NCI-H1694 (cell line): ENCODE measurements around the gene SLC48A1.

ENCODE experiments used
- DNase-seq: peaks from one replicate; lab custom pipeline; 2025; lab: John Stamatoyannopoulos, UW

SLC48A1 gene

DNA sequence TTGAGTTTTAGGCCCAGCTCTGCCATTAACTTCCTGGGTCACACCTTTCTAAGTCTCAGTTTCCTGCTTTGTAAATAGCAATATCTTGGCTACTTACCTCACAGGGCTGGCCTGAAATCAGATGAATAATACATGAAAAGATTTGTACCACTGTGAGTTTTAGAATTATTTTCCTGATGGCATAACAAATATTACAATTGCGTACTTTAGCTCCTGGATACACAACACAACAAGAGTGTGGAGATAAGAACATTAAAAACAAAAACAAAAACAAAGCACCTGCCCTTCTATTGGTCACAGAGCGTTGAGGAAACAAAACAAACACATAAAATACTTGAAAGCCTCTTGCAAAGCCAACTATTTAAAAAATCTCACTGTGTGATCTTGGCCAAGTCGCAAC is 51.6 kb downstream of the SLC48A1 start:
- no peak for DNase-seq

DNA sequence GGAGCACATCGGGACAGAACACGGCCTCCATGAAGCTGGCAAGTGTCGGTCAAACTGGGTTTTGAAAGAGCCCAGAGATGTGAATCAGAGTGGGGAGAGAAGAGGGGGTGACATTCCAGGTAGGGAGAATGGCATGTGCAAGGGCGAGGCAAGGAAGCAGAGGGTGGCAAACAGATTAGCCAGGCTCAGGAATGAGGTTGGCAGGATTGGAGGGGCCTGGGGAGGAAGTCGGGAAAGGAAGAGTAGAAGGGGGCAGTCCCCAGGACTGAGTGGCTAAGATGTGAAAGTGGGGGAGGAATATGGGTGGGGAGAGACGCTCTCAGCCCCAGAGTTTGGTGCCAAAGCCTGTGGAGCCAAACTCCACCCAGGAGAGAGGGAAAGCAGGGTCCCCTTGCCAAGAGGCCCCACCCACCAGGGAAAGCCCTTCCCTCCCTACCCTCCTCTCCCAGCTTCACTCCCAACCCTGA is 52.2 kb downstream of the SLC48A1 start:
- no peak for DNase-seq

DNA sequence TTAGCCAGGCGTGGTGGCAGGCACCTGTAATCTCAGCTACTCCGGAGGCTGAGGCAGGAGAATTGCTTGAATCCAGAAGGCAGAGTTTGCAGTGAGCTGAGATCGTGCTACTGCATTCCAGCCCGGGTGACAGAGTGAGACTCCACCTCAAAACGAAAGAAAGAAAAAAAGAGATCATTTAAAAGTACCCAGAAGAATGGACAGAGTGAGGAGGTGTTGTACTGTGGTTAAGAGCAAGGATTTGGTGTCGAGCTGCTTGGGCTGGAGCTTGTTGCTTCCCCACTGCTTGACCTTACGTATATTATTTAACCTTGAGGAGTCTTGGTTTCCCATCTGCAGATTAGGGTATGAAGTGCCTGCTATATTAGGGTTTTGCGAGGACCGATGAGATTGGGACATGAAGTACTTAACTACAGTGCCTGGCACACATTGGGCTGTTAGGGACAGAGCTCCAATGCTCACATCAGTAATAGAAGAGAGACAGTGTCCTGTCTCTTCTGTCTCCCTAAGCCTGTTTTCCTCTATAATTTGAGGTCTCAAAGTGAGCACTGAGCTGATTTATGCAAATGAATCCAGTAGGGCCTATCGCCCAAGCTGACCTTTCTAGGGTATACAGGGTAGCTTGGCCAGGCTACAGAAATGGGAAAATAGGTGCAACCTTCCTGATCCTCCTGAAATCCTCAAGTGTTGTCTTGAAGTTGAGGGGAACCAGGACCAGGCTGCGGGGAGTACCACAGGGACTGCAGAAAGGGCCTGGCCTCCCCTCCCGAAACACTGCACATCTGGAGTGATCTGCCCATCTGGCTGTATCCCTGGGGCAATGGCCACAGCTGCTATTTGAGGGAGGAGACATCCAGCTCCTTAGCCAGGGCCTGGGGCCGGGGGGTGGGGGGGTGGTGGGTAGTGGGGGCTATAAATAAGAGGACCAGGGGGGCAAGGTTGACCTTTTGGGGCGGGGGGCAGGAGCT is 55.3 kb downstream of the SLC48A1 start:
- DNase-seq, result no peak

DNA sequence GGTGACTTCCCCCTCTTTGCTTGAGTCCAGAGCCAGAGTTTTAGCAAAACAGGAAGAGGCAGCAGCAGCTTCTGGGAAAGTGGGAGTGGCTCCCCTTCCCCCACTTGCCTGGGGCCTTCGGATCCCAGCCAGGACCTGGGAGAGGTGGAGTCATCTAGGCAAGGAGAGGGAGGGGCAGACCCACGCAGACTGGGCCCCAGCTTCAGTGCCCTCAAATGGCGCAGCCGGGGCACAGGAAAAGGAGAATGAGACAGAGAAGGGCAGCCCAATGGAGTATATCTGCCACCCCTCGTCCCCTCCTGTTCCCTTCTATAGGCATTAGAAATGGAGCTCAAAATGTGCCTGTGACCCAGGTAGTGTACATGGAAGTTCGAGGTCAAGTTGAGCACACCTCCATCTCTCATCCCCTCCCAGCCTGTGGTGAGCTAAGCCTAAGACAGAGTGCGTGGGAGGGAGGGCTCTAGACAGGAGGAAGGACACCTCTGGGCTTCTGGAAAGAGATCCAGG is 56.0 kb downstream of the SLC48A1 start:
- no peak for DNase-seq

DNA sequence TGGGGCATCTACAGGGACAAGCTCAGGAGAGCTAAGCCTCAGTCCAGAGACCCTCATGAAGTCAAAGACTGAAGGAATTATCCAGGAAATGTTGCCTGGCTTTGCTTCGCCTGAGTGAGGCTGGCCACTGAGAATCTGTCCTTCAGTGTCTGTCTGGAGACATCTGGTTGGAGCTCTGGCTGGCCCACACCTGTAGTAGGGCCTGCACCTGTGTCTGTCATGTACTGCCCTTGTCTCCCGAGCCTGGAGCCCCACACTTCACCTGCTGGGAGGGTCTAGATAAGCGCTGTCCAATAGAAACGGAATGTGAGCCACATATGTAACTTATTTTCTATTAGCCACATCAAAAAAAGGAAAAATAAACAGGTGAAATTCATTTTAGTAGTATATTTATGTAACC is 56.5 kb downstream of the SLC48A1 start:
- DNase-seq, result no peak
